ENCODE results near the gene BPIFB6.

BPIFB6 gene, protein sequence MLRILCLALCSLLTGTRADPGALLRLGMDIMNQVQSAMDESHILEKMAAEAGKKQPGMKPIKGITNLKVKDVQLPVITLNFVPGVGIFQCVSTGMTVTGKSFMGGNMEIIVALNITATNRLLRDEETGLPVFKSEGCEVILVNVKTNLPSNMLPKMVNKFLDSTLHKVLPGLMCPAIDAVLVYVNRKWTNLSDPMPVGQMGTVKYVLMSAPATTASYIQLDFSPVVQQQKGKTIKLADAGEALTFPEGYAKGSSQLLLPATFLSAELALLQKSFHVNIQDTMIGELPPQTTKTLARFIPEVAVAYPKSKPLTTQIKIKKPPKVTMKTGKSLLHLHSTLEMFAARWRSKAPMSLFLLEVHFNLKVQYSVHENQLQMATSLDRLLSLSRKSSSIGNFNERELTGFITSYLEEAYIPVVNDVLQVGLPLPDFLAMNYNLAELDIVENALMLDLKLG

DNA sequence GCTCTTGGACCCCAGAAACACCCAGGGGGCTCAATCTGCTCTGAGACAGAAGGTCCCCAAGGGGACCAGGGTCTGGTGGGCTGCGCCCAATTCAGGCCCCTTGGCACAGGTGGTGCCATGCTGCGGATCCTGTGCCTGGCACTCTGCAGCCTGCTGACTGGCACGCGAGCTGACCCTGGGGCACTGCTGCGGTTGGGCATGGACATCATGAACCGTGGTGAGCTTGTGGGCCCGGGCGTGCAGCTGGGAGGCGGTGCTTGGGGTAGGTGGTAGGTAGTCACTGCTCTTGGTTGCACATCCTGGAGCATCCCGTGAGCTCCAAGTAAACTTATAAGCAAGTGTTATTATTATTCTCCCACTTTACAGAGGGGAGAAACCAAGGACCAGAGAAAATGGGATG, at the start of gene BPIFB6:
Gene BPIFB6 (plus strand): TSS at position 118 of the 400 bp plus-strand sequence. CDS start 0 bp downstream, at position 118.
- FAIRE-seq = no peak

DNA sequence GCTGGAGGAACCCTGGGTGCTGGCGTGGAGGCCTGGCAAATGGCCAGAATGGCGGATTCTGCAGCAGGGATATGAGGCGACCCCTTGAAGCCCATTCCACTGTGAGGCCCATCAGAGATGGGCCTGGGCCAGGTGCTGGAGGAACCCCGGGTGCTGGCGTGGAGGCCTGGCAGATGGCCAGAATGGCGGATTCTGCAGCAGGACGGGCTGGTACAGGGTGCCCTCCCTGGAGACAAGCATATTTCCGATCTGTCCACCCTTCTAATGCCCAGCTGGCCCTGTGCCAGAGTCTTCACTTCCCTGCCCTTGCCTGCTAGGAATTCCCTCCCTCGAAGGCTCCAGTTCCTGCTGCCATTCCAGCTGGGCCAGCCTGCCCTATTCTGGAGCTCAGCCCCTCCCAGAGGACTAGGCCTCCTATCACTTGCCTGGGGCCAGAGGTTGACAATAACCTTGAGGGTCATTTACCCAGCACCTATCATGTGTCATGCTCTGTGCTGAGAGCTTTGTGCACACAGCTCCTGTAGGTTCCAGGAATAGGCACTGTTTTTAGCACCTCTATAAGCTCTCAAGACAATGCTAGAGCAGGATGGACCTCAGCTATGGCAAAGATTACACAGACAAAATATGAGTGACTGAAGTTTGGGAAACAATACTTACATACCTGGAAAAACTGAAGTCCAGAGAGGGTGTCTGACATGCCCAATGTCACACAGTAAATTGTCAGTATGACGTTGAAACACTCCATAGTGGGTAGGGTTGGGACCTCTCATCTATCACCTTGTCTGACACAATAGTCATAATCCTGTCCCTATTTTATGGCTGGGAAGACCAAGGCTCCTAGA, 48.6 kb upstream of the BPIFB6 start:
- FAIRE-seq = no peak

DNA sequence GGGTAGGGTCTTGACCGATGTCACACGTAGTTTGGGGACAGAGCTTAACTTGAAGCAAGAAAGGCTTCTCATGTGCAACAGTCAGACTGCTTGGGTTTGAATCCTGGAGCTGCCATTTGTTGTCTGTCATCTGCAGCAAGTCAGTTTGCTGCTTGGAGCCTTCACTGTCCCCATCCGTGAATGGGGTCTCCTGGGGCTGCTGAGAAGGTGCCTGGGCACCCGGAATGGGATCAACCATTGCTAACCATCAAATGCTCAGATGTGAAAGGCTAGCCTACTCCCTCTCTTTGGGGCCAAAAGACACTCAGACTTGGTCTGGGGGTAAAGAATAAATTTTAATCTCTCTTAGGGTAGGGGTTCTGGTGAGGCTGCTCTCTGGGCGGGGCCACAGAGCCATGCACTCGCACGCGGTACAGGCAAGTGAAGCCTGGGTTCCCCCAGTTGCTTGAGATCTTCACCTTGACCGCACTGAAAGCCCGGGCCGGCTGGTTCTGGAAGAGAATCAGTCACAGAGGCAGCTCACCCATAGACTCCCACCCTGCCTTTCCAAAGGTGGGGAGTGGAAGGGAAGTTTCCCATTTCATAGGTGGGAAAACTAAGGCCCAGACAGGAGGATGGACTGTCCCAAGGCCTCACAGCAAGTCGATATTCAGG, 47.9 kb upstream of the BPIFB6 start:
- no peak for FAIRE-seq

DNA sequence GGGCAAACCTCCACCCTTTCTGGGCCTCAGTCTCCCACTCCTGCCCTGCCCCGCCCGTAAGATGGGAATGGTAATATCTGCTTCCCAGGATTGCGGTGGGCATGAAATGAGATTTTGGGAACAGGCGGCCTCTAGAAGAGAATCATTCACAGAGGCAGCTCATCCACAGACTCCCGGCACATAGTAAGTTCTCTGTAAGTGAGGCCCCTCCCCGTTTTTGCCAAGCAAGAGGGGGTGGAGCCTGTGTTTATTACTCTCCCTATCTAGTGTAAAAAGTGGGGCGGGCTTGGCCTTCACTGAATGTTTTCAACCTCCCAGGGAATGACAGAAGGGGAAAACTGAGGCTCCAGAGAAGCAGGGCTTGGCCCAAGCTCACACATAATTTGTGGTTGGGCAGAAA, 47.3 kb upstream of the BPIFB6 start:
- no peak for FAIRE-seq

DNA sequence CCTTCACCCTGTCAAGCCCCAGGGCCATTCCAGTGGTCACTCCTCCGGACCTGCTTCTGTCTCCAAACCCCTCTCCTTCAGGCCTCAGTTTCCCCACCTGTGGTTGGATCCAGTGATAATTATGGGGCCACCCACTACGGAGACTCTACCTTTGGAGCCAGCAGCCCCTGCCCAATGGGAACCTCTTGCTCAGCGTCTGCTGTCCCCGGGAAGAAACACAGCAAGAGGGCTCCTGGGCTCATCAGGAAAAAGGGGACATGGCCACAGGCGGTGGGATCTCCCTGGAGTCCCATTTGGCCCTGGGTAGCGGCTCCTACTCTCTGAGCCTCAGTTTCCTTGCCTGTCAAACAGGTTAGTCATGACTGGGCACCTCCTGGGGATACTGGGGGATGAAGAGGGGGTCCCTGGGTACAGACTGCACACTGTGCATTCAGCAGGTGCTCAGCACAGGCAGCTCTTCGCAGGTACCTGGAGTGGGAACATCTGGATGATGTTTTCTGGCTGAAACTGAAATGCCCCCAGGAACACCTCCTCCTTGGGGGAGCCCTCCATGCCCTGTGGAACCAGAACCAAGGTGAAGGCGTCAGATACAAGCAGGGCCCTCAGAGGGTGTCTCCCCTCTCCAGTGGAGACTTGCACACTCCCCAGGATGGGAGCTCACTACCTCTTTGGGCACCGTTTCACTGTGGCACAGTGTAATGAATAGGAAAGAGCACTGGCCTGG, 46.7 kb upstream of the BPIFB6 start:
- FAIRE-seq = no peak

DNA sequence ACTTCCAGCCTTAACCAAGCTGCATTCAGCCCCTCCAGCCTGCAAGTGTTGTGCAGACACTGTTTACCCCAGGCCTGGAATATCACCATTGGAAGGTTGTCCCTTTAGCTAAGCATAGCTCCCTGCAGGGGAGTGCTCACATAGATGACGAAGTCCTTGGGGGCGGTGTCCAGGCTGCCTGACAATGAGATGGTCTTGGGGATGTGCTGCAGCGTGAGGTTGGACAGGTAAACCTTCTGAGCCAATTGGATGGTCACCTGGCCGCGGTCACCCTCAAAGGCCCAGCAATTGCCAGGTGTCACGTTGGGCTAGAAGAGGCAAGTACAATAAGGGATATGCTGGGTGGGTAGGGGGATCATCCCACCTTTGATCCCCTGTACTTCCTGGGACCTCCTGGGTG, 45.9 kb upstream of the BPIFB6 start:
- no peak for FAIRE-seq

DNA sequence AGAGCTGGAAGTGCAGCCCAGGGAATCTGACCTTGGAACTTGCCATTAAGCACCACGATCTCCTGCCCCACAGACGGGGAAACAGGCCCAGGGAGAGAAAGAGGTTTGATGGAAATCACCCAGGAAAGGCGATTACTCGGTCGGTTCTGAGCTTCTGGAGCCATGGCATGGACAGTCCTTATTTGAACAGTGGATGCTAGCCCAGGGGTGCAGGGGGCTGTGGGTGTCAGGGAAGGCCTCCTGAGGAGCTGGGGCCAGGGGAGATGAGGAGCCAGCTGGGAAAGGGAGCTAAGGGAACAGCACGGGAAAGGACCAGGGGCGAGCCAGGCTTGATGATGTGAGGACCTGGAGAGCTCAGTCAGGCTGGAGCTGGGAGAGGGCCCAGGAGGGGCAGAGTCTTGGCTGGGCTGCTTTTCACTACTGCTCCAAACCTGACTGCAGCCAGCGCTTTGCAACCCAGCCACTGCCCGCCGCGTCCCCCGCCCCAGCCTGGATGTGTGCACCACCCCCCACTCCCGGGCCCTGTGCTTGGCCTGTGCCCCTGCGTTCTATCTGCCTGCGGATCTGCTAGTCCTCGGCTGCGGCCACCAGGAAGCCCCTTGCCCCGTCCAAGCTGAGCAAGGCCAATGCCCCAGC, 45.0 kb upstream of the BPIFB6 start:
- FAIRE-seq = no peak

DNA sequence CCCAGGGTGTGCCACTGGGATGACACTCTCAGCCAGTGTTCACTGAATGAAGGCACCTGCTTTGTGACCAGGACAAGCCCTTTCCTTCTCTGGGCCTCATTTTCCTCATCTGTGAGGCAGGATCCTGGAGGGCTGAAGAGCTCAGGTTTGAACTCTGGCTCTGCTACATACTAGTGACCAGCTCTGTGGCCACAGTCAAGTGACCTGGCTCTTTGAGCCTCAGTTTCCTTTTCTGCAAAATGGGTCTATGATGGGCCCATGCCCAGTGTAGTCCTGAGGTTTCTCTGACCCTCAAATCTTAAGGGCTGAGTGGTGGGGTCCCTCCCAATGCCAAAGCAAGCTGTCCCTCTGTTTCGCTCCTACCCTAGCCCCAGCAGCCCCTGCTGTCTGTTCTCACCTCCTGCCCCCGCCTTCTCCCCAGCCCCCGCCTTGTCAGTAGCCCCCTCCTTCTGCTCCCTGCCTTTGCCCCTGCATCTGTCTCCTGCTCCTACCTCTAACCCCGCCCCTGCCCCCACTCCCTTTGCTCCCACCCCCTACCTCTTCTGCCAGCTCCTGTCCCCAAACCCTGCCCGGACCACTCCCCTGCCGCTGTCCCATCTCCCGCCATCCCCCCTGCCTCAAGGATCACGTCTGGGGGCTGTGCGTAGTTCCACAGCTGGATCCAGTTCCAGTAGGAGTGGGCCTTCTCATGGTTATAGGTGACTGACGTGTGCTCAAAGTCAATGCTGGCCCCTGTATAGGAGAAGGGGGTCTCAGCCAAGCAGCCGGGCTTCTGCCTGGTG, 44.2 kb upstream of the BPIFB6 start:
- no peak for FAIRE-seq

DNA sequence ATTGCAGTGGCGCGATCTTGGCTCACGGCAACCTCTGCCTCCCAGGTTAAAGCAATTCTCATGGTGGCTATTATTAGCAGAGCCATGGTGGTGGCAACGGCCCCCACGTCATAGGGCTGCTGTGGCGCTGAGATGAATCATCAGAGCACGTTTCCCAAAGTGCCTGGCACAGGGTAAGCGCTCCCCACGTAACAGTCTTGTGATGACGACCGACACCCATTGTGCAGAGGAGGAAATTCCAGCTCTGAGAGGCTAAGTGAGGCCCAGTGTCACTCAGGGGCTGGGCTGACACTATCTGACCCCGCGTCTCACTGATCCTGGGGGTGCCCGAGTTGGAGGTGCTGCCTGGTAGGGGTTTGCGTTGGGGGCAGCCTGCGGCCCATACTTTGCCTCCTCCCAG, 43.4 kb upstream of the BPIFB6 start:
- FAIRE-seq = no peak

DNA sequence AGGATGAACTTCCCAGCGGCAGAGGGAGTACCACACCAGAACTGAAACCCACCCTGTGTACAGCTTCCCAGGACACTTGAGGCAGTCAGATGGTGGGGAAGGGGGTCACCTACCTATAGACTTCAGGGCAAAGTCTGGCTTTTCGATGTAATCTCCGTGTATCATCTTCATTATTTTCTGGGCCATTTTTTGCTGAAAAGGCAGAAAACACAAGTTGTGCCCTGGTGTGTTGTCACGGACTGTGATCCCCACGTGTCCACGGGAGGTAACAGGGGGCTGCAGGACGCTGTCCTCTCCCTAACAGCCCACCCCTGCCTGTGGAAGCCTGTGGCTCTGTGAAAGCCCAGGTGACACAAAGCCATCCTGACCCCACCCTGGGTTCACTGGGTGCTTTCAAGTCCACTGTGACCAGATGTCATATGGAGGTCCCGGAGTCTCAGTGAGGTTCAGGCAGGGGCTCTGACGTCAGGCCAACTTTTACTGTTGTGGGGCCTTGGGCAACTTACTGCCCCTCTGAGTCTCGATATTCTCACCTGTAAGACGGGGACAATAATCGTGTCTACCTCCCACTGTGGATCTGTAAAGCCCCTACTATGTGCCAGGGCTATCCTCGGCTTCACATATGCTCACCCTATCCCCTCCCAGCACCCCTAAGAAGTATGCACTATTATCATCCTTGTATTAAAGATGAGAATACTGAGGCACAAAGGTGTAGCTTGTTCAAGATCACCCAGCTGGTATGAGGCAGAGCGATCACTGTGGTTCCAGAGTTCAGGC, 41.8 kb upstream of the BPIFB6 start:
- FAIRE-seq = no peak

DNA sequence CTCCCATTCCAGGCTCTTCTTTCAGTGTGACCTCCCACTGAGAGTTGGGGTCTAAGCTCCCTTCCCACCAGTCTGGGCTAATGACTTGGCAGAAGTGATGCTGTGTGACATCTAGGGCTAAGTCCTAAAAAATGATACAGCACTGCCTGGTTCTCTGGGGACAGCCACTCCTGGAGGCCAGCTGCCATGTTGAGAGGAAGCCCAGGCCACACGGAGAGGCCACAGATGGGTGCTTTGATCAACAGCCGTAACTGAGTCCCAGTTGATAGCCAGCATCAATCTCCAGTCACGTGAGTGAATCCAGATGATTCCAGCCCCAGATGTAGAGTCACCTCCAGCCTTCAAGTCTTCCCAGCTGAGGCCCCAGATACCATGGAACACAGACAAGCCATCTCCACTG, 41.0 kb upstream of the BPIFB6 start:
- no peak for FAIRE-seq

DNA sequence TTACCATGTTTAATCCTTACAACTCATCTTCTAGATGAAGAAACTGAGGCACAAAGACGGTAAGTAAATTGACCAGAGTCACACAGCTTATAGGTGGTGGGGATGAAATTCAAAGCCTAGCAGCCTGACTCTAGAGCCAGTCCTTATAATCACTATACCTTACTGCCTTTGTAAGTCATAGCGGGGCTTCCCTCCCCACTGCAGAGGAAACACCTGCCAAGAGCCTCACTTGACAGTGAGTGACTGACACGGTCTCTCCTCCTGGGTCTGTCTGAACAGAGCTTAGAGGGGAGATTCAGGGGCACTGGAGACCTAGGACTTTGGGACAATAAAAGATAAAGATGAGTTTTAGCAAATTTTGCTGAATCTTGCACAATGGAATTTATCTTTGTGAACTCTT, 40.1 kb upstream of the BPIFB6 start:
- FAIRE-seq = no peak

DNA sequence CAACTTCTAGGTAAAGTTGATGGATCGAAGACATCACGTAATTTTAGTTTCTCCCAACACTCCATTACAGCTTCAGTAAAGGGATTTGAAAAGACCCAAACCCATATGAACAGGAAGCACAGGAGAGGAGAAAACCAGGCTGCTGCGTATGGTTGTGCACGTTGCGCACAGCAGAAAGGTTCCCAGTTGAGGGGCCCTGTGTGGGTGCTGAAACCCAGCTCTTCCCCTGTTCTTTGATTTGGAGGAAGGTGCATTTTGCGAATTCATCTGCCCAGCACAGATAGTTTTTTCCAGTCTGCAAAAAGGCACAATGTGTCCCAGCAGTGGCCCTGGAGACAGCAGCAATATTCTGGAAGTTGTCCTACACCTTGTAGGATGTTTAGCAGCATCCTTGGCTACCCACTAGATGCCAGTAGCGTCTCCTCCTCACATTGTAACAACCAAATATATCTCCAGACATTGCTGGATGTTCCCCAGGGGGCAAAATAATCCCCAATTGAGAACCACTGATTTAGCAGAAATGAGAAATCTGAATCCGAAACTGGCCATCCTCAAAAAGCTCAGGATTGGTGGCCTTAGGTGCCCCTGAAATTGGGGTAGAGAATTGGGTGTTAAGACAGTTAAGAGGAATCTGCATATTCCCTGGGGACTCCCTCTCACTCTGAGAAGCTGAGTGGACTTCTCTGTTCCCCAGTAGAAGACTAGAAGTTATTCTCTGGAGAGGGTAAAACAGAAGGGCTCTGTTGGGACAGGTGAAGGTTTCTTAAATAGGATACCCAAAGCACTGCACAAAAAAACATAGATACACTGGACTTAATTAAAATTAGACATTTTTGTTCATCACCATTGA, 39.4 kb upstream of the BPIFB6 start:
- no peak for FAIRE-seq

DNA sequence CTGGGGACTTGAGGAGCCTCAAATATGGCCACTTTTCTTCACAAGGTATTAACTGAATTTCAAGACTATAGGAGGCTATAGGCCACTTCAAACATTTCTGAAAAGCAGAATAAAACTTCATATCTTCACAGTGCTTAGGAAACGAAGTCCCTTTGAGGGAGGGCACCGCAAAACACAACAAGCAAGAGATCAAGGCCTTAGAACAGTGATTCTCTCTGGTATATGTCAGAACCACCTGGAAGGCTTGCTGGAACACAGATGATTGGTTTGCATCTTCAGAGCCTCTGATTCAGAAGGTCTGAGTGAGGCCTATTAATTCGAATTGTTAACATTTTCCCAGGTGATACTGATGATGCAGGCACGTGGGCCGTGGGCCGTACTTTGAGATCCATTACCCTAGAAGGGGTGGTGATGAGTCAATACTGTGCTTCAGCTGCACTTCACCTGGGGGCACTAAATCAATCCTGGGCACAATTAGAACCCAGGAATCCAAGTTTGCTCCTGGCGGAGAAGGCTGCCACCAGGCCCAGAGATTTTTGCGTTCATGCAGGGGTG, 37.9 kb upstream of the BPIFB6 start:
- FAIRE-seq = no peak

DNA sequence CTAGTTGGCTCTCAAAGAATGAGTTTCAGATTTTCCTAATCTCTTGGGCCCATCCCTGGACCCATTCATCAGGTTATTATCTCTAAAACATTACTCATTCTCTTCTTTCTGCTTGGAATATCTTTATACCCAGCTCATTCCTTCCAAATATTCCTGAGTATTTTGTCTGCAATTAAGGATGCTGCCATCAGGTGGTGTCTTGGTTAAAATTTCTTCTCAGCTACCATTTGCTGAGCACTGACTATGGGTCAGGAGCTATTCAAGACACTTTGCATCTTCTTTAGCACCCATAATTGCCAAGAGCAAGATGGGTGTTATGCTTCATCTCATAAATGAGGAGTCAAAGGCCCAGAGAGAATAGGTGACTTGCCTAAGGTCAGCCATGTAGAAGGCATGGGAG, 35.6 kb upstream of the BPIFB6 start:
- FAIRE-seq = no peak

DNA sequence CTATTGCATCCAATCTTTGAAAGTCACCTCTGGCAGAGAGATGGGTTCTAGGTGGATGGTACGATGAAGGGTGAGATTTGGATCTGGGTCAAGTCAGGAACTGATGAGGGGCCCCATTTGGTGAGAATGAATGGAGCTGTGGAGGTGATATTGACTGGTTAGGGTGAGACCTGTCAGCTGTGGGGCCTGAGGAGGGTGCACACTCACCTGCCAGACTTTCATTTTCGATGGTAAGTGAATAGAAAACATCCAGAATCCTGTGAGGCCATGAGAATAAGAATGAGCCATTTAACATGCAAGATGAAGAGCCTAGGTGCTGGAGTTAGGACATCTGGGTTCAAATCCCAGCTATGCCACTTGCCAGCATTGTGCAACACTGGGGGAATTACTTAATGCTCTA, 34.0 kb upstream of the BPIFB6 start:
- no peak for FAIRE-seq

DNA sequence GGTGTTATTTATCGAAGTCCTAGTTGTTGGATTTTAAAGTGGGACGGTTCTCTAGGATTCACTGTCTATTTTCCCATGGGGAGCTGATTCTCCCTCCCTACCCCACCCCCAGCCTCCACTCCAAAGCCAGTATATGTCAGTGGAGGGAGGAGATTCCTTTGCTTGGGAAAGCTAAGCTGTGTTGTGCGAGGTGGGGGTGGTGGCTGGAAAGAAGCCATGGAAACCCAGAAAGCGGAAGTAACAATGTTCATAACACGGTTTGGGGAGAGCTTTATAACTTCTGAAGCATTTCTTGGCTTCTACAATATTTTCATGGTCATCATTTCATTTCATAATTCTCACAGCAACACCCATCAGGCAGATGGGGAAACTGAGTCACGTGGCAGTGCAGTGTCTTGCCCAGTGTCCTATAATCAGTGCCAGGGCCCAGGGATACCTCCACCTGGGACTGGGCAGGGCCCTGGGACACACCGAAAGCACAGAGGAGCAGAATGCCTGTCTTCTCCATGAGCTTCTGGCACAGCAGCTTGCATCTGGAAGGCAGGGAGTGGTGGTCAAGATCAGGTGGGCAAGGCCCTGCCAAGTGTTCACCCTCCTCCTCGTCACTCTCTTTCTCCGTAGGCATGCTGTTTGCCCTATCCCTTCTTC, 31.7 kb upstream of the BPIFB6 start:
- FAIRE-seq = no peak

DNA sequence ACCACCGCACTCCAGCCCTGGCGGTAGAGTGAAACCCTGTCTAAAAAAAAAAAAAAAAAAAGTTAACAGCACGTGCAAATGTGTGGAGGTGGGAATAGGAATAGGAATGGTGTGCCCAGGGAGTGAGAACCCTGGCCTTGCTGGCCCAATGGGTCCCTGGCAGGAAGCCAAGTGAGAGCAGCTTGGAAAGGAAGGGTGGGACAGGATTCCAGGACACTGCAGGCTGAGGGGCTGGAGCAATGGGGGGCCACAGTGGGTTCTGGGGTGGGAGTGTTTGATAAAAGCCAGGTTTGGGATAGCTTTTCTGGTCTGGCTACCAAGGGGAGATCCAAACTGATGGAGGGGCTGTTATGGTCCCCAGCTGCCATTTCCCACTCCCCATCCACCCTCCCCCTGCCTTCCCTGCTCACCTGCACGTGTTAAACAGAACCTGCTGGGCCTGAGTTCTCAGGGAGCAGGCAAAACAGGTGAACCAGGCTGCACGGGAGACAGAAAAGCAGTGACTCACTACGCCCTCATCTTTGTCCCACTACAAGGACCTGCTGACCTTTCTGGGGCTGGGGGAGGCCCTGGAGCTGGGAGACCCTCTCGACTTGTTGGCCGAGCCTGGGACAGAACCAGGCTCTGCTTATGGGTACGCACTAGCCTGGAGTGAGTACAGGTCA, 30.5 kb upstream of the BPIFB6 start:
- no peak for FAIRE-seq

Measured in endometrium (tissue), 2 donors.